ENCODE results near the gene OR3A2. TPM values are rescaled to one million over a fixed set of nuclear protein-coding genes. Genes with fewer than 3 reads are reported as not detected.
"Not testable (repeated sequence)": the region's sequence is repeated elsewhere in the genome, so short reads cannot be mapped to it uniquely, and the experiment has no call there.

OR3A2 gene
- total RNA-seq, 1 donor from 2014 or later, result not detected

- Histone ChIP-seq H3K79me2 (ENCODE audit: low read depth) (no peaks in the 10 kb centered on the region), H3F3A (ENCODE audit: low read depth) (no peaks in the 10 kb centered on the region), H3K4me3 (no peak within 1 kb of the TSS), H3K36me3 (no peaks in the 10 kb centered on the region), H3K27me3 (no peaks in the 10 kb centered on the region), H3K9ac (no peak within 1 kb of the TSS), H3K4me1 (no peaks in the 10 kb centered on the region), H3K9me3 (ENCODE audit: low read depth) (peaks cover 21% of the 10 kb centered on the region), H3K4me2 (no peak within 1 kb of the TSS), H4K20me1 (ENCODE audit: low read depth) (no peaks in the 10 kb centered on the region), H3K27ac (no peak within 1 kb of the TSS), H2AFZ (replicated peaks) (no peak within 1 kb of the TSS)
- H3K9me3 Mint-ChIP-seq, result peaks cover 4% of the 10 kb centered on the region
- H3K36me3 Mint-ChIP-seq, result no peaks in the 10 kb centered on the region
- no peaks in the 10 kb centered on the region for H3K4me1 Mint-ChIP-seq
- H3K27me3 Mint-ChIP-seq (ENCODE audit: insufficient read depth, low read depth), result peaks cover 6% of the 10 kb centered on the region
- no peak within 1 kb of the TSS for H3K4me3 Mint-ChIP-seq
- H3K27ac Mint-ChIP-seq, result no peak within 1 kb of the TSS
- TF ChIP-seq EZH2 (IDR thresholded peaks at IDR 0.05) (no peak), EZH2phosphoT487 (IDR thresholded peaks at IDR 0.05) (no peak)
- TF ChIP-seq, protein P1, sequence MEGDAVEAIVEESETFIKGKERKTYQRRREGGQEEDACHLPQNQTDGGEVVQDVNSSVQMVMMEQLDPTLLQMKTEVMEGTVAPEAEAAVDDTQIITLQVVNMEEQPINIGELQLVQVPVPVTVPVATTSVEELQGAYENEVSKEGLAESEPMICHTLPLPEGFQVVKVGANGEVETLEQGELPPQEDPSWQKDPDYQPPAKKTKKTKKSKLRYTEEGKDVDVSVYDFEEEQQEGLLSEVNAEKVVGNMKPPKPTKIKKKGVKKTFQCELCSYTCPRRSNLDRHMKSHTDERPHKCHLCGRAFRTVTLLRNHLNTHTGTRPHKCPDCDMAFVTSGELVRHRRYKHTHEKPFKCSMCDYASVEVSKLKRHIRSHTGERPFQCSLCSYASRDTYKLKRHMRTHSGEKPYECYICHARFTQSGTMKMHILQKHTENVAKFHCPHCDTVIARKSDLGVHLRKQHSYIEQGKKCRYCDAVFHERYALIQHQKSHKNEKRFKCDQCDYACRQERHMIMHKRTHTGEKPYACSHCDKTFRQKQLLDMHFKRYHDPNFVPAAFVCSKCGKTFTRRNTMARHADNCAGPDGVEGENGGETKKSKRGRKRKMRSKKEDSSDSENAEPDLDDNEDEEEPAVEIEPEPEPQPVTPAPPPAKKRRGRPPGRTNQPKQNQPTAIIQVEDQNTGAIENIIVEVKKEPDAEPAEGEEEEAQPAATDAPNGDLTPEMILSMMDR (IDR thresholded peaks at IDR 0.05), result no peak
- no peak for DNase-seq (ENCODE audit: low spot score)
Measured at GRCh38 chr17:3298260-3298659, 87.8 kb downstream of the OR3A2 start, which contains the start of gene OR3A1. OR3A1 (minus strand) TSS chr17:3298360; CDS start chr17:3292582, 5,778 bp downstream.

DNA sequence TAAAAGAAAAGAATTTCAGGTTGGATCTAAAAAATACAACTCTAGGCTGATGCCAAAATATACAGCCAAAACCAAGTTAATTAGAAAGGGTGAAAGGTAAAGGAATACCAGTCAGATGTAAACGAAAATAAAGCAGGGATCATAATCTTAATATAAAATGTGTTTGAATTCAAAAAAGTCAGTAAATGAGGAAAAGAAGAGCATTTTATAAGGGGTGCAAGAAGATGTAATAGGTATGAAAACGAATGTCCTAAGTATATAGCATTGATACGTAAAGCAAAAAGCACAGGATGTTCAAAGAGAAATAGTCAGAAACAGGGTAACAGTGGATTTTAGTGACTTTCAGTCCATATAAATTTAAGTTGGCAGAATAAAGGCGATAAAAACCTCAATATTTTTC lies 90.5 kb downstream of the OR3A2 start:
- Histone ChIP-seq H4K20me1 (ENCODE audit: low read depth) (no peaks in the 10 kb centered on the region), H3K36me3 (no peaks in the 10 kb centered on the region), H3K4me2 (no peak overlapping the region), H3F3A (ENCODE audit: low read depth) (no peaks in the 10 kb centered on the region), H3K27ac (no peak overlapping the region), H3K4me1 (no peaks in the 10 kb centered on the region), H2AFZ (replicated peaks) (no peak overlapping the region), H3K9ac (no peak overlapping the region), H3K79me2 (ENCODE audit: low read depth) (no peaks in the 10 kb centered on the region), H3K4me3 (no peak overlapping the region), H3K9me3 (ENCODE audit: low read depth) (peaks cover 28% of the 10 kb centered on the region), H3K27me3 (no peaks in the 10 kb centered on the region)
- H3K4me1 Mint-ChIP-seq, result no peaks in the 10 kb centered on the region
- H3K27me3 Mint-ChIP-seq (ENCODE audit: insufficient read depth, low read depth), result peaks cover 6% of the 10 kb centered on the region
- H3K9me3 Mint-ChIP-seq, result no peaks in the 10 kb centered on the region
- no peak overlapping the region for H3K27ac Mint-ChIP-seq
- H3K4me3 Mint-ChIP-seq, result no peak overlapping the region
- DNase-seq (ENCODE audit: low spot score), result no peak
- TF ChIP-seq EZH2phosphoT487 (IDR thresholded peaks at IDR 0.05) (no peak), EZH2 (IDR thresholded peaks at IDR 0.05) (no peak)
- TF ChIP-seq, protein P1 (IDR thresholded peaks at IDR 0.05), result no peak
- no peaks in the 10 kb centered on the region for H3K36me3 Mint-ChIP-seq

- H3K4me1 ChIP-seq; H4K20me1 ChIP-seq (ENCODE audit: low read depth); H3K27me3 ChIP-seq; DNase-seq (ENCODE audit: low spot score); H3K4me2 ChIP-seq; H3K4me3 ChIP-seq; H3K4me1 Mint-ChIP-seq; H3K36me3 ChIP-seq; H2AFZ ChIP-seq (replicated peaks); H3K36me3 Mint-ChIP-seq; H3K27ac Mint-ChIP-seq; H3F3A ChIP-seq (ENCODE audit: low read depth); H3K27me3 Mint-ChIP-seq (ENCODE audit: insufficient read depth, low read depth); H3K9me3 Mint-ChIP-seq; H3K9ac ChIP-seq; H3K4me3 Mint-ChIP-seq; H3K79me2 ChIP-seq (ENCODE audit: low read depth); H3K27ac ChIP-seq: not testable (repeated sequence)
- peaks cover 30% of the 10 kb centered on the region for H3K9me3 ChIP-seq (ENCODE audit: low read depth)
Measured at GRCh38 chr17:3293548-3293947, 92.6 kb downstream of the OR3A2 start.

DNA sequence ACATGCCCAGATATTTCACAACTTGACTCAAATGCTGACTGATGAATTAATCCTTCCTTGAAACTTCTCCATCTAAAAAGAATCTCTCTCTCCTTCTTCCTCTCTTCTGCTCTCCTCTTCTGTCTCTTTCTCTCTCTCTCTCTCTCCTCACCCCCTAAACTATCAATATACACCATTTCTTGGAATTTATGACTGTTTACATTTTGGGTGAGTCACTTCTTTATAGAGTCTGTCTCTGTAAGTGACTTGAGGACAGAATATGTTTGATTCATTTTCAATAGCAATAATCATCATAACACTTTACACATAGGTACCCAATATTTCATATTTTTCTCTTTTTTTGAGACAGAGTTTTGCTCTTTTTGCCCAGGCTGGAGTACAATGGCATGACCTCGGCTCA lies 103.2 kb downstream of the OR3A2 start:
- no peak overlapping the region for H3K4me3 Mint-ChIP-seq
- Histone ChIP-seq H3K9me3 (ENCODE audit: low read depth) (peaks cover 17% of the 10 kb centered on the region), H2AFZ (replicated peaks) (no peak overlapping the region), H3K4me1 (no peaks in the 10 kb centered on the region), H3K79me2 (ENCODE audit: low read depth) (no peaks in the 10 kb centered on the region), H3K36me3 (no peaks in the 10 kb centered on the region), H3F3A (ENCODE audit: low read depth) (no peaks in the 10 kb centered on the region), H3K9ac (no peak overlapping the region), H3K27me3 (no peaks in the 10 kb centered on the region), H3K4me2 (no peak overlapping the region), H3K4me3 (no peak overlapping the region), H4K20me1 (ENCODE audit: low read depth) (no peaks in the 10 kb centered on the region), H3K27ac (no peak overlapping the region)
- H3K4me1 Mint-ChIP-seq, result no peaks in the 10 kb centered on the region
- no peak for DNase-seq (ENCODE audit: low spot score)
- no peak for TF ChIP-seq EZH2phosphoT487 (IDR thresholded peaks at IDR 0.05)
- TF ChIP-seq EZH2 (IDR thresholded peaks at IDR 0.05), result no peak
- TF ChIP-seq, protein P1 (IDR thresholded peaks at IDR 0.05), result no peak
- H3K27ac Mint-ChIP-seq, result no peak overlapping the region
- H3K27me3 Mint-ChIP-seq (ENCODE audit: insufficient read depth, low read depth), result no peaks in the 10 kb centered on the region
- no peaks in the 10 kb centered on the region for H3K36me3 Mint-ChIP-seq
- peaks cover 4% of the 10 kb centered on the region for H3K9me3 Mint-ChIP-seq
